HG03442 (cell line): ENCODE measurements around the gene TNFRSF17.
A peak's percentile ranks its signal among the peaks of the same experiment; 100 is the strongest.
"Not testable (repeated sequence)": the region's sequence is repeated elsewhere in the genome, so short reads cannot be mapped to it uniquely, and the experiment has no call there.

Source experiments
- ATAC-seq: cut with Tn5 transposase; IDR thresholded peaks from one replicate; pipeline ENCODE4 v1.9.1; 2021; ENCODE audit warnings: mild to moderate bottlenecking, moderate library complexity; ENCODE audit not compliant: unreplicated experiment

TNFRSF17 gene

DNA sequence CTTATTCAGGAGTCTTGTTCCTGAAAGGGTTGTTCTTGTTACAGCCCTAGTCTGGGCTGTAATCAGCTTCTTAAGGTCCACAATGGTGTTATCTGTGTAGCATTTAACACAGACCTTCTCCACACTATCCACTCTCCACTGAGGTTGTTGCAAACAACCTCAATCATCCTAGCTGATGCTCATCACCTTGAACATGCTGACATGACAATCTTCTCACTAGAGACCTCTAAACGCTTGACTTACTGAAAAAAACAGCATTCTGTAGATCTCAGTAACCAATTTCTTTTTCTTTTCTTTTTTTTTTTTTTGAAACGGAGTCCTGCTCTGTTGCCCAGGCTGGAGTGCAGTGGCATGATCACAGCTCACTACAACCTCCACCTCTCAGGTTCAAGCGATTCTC is 3.6 kb downstream of the TNFRSF17 start:
- ATAC-seq: no peak

DNA sequence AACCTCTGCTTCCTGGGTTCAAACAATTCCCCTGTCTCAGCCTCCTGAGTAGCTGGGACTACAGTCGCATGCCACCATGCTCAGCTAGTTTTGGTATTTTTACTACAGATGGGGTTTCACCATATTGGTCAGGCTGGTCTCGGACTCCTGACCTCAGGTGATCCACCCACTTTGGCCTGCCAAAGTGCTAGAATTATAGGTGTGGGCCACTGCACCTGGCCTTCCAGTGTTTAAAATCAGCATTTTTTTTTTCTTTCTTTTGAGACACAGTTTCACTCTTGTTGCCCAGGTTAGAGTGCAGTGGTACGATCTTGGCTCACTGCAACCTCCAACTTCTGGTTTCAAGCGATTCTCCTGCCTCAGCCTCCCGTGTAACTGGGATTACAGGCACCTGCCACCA is 5.3 kb downstream of the TNFRSF17 start:
- not testable (repeated sequence) for ATAC-seq

DNA sequence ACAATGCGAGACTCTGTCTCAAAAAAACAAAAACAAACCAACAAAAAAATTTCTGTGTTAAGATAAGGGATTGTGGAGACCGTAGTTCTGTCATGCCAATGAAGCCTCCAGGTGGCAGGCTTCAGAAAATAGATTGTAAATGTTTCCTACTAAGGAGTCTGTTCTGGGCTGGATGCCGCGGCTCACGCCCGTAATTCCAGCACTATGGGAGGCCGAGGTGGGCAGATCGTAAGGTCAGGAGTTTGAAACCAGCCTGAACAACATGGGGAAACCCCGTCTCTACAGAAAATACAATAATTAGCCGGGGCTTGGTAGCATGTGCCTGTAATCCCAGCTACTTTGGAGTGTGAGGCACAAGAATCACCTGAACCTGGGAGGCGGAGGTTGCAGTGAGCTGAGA is 7.1 kb downstream of the TNFRSF17 start:
- no peak for ATAC-seq

DNA sequence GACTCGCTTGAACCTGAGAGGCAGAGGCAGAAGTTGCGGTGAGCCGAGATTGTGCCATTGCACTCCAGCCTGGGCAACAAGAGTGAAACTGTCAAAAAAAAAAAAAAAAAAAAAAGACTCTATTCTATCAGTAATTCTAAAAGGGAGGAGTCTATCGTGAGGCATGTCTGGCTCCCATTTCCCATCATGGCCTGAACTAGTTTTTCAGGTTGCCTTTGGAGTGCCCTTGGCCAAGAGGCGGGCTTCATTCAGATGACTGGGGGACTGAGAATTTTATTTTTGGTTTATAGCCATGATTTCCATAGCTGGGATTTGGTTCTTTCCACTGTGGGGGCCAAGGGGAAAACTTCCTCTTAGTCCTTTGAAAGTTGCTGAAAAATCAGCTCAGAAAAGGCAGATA is 8.1 kb downstream of the TNFRSF17 start:
- no peak for ATAC-seq

DNA sequence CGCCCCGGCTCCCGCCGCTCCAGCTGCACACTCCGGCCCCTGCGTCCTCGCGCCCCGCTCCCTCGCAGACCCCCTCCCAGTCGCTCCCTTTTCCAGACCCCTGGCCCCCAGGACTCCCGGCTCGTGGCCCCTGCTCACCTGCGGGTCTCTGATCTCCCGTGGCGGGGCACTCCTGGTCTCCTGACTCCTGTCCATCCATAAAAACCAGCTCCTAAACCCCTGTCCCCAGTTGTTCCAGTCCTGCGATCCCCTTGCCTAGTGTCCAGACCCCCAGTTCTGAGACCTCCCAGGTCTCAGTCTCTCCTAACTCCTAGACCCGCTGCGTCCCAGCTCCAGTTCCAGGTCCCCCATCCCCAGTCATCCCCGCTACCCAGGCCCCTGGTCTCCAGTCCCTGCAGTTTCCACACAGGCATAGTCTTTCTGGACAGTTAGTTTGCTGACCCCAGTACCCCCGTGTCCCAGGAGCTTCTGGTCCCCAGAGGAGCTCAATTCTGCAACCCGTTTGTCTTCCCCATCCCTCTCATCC is 11.9 kb downstream of the TNFRSF17 start:
- ATAC-seq: no peak

DNA sequence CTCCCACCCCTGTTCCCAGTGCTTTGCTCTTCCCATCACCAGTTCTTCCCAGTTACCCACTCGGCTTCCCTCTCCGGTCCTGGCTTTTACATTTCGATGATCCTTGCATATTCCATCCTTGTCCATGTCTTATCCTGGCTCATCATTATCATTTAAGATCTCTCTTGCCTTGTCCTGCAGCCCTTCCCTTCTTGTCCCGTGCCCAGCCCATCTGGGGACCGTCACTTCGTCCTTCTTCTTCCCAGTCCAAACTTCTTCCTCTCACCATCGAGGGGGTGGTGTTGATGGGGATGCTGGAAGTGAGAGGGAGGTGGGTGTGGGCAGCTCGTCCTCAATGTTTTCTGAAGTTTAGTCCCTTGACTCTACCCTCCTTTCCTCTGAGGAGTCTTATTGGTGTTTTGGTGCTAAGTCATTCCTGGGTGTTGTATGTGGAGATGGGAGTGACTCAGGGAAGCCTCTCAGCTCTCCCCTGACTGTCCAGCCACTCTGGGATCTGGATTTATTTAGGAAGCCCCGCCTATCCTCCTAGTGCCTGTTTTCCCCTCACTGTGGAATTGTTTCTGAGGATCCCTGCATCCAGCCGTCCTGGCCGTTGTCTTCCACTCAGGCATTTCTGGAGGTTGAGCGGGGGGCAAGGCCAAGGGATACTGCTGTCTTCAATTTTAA is 12.5 kb downstream of the TNFRSF17 start:
- no peak for ATAC-seq

DNA sequence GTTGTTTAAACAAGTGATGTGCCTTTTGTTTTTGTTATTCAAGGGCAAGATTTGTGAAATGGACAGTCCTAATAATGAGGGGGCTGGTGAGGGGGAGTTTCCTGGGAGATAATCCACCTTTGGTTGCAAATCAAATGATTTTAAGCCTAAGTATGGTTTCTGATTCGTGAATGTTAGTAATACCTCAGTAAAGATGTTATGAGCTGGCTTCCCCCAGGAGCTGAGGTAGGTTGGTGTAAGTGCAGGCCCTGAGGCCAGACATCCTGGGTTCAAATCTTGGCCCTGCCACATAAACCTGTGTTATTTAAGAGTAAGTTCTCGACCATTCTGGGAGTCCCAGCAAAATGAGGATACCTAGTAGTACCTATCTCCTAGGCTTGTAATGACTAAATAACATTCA is 13.1 kb downstream of the TNFRSF17 start:
- no peak for ATAC-seq

DNA sequence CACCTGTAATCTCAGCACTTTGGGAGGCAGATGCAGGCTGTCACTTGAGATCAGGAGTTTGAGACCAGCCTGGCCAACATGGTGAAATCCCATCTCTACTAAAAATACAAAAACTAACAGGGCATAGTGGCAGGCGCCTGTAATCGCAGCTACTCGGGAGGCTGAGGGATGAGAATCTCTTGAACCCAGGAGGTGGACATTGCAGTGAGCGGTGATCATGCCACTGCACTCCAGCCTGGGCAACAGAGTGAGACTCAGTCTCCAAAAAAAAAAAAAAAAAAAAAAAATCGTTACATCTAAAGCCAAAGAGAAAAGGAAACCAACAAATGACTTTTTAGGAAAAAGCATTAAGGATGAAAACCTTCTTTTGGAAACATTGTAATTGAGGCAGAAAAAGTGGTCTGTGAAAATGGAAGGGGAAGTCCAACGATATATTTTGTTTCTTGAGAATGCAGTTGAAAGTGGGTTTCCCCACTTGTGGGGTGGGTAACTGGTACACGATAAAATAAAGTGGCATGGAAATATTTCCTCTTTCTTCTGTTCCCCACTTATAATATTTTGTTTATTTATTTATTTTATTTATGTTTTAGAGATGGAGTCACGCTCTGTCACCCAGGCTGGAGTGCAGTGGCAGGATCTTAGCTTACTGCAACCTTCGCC is 14.1 kb downstream of the TNFRSF17 start:
- ATAC-seq: no peak

DNA sequence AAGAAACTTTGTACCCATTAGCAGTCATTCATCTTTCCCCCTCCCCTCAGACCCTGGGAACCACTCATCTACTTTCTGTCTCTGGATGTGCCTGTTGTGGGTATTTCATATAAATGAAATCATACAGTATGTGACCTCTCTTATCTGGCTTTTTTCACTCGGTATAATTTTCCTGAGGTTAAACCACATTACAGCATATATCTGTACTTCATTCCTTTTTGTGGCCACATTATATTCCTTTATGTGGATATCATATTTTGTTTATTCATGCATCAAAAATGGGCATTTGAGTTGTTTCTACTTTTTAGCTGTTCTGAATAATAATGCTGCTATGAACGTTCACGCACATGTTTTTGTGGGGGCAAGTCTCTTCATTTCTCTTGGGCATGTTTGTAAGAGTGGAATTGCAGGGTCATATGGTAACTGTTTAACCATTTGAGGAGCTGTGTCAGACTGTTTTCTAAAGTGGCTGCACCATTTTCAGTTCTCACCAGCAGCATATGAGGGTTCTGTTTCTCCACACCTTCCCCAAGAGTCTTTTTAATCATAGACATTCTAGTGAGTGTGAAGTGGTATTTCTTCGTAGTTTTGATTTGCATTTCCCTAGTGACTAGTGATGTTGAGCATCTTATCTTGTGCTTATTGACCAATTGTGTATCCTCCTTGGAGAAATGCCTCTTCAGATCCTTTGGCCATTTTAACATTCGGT is 15.3 kb downstream of the TNFRSF17 start:
- ATAC-seq: peak; percentile 36

DNA sequence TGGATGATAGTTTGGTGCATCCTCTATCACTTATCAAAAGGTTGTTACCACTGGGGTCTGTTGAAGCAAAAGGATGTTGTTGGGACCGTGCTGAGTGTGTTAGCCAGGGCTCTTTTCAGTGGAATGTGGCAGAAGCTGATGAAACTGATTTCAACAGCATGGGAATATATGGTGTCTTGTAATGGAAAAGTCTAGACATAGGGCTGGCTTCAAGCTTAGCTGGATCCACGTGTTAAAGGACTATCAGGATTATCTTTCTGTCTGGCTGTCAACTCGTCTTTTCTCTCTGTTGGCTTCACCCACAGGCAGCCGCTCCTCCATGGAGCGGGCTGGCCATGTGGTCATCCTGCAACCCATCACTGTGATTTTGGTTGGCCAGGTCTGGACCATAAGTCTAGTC is 20.2 kb downstream of the TNFRSF17 start:
- ATAC-seq: no peak

DNA sequence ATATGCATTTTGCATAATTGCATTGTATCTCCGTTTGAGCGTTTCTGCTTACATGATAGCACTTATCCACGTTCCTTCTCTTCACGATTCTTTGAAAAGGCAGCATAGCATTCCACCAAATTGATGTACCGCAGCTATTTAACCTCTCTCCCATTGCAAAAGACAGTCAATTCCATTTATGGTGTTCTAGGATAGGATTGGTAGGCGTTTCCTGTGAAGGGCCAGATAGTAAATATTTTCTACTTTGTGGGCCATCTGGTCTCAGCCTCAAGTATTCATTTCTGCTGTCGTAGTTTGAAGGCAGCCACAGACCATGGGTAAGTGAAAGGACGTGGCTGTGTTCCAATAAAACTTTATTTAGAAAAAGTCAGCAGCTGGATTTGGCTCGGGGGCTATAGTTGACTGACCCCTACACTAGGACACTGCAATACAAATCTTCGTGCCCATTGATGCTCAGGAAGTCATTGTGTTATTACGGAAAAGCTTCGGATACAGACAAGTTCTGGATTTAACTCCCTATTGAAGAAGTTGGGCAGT is 21.6 kb downstream of the TNFRSF17 start:
- ATAC-seq: no peak

DNA sequence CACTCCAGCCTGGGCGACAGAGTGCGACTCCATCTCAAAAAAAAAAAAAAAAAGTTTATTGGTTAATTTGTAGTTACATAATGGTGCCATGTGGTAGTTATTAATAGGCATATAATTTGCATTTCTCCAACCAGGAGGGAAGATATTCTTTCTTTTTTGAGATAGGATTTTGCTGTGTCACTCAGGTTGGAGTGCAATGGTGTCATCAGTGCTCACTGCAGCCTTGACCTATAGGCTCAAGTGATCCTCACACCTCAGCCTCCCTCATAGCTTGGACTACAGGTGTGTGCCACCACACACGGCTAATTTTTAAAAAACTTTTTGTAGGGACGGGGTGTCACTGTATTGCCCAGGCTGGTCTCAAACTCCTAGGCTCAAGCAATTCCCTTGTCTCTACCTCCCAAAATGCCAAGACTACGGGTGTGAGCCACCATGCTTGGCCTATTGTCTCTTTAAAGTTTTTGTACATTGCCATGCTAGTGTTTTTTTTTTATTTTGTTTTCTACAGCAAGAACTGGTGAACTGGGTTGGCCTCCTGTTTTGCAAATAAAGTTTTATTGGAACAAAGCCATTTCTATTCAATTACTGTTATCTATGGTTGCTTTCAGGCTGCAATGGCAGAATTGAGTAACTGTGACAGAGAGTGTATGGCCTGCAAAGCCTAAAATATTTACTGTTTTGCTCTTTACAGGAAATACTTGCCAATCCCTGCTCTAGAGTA is 23.4 kb downstream of the TNFRSF17 start:
- ATAC-seq: no peak

DNA sequence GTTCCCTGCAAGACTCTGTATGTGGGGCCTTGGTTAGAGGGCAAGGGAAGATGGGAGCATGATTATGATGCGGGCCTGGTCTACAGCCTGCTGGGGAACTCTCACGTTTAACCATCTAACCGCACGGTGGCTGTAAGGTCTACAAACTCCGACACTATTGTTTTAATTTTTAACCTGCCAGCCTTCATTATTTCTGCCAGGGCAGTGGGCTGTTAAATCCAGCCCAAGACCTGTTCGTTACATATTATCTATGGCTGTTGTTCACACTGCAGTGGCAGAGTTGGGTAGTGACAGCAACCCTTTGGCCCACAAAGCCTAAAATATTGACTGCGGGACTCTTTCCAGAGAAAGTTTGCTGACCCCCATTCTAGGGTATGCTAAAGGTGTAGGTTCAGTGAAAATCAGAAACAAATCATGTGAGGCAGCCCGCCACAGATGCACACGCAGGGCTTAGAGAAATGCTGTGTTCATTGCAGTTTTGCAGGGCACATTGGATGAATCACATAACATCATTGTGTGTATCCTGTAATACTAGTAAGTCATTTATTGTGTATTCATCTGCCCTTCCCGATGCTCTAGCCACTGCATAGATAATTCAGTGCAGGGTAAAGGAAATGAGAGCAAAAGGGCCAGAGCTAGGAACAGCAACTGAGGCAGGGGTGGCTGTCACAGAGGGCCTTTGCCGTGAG is 25.8 kb downstream of the TNFRSF17 start:
- no peak for ATAC-seq

DNA sequence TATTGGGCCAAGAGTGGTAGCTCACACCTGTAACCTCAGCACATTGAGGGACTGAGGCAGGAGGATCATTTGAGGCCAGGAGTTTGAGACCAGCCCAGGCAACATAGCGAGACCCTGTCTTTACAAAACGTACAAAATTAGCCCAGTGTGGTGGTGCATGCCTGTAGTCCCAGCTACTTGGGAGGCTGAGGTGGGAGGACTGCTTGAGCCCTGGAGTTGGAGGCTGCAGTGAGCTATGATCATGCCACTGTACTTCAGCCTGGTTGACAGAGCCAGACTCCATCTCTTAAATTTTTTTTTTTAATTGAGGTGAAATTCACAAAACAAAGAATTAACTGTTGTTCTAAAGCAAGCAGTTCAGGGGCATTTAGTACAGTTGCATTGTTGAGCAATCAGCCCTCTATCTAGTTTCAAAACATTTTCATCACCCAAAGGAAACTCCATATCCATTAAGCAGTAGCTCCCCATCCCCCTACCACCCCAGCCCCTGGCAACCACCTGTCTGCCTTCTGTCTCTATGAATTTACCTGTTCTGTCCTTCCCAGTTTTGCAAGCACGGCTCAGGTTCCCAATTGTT is 27.1 kb downstream of the TNFRSF17 start:
- no peak for ATAC-seq

DNA sequence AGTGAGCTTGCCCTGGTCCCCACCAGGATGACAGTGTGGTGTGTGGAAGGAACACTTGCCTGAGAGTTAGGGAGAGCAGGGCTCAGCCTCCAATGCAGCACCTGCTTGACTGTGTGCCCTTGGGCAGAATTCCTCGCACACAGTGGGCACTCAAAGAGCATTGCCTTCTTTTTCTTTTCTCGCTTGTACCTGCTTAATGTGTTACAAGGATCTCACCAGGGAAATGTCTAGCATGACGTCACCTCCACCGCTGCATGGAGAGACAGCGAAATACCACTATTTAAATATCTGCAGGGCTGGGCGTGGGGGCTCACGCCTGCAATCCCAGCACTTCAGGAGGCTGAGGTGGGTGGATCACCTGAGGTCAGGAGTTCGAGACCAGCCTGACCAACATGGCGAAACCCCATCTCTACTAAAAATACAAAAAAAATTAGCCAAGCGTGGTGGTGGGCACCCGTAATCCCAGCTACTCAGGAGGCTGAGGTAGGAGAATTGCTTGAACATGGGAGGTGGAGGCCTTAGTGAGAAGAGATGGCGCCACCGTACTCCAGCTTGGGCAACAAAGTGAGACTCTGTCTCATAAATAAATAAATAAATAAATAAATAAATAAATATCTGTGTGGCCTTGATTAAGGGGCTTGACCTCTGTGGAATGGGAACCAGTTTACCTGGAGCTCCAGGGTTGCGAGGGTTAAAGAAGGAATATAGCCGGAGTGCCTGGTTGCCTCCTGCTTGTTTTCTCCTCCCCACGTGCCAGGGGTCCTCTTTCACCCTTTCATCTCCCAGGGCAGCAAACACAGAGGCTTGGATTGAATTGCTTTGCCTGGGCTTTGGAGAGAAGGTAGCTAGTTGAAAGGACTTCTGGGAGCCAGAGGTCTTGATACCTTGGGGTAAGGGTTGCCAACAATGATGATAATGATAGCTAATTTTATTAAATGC is 27.8 kb downstream of the TNFRSF17 start:
- ATAC-seq: no peak

DNA sequence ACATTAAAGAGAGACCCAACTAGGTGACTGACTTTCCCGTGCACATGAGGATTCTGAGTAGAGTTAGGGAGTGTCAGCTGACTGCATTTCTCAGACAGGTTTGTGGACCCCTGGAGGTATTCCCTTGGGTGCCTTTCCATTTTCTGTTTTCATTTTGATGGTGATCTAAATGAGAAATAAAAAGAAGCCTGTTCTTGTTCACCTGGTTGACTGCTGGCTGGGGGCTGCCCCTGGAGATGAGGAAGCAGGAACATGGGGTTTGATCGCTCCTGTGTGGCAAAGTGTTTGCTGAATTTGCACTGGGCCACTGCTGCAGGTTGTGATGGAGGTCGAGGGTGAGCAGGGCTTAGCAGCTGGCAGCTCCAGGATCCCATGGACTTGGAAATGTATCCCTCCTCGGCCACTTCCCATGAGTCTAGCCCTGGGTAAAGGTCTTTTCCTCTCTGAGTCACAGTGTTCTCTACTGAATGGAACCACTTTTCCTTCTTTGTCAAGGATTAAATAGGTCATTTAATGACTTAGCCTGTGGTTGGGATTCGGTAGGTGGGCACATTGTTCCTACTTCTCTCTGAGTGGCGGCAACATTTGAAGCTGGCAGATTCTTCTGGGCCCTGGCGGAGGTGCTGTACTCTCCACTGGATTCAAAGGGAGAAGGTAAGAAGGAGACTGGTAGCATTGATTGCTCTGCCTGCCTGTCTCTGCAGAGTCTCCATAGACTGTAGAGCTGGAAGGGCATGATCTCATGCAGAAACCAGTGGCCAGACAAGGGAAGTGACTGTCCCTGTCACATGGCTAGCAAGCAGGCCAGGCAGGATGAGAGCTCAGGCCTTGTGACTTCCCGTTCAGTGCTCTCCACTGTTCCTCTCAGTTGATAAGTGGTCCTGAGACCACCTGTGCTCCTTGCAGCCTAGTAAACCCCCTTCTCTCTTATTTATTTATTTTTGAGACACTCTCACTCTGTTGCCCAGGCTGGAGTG is 29.4 kb downstream of the TNFRSF17 start:
- ATAC-seq: no peak

DNA sequence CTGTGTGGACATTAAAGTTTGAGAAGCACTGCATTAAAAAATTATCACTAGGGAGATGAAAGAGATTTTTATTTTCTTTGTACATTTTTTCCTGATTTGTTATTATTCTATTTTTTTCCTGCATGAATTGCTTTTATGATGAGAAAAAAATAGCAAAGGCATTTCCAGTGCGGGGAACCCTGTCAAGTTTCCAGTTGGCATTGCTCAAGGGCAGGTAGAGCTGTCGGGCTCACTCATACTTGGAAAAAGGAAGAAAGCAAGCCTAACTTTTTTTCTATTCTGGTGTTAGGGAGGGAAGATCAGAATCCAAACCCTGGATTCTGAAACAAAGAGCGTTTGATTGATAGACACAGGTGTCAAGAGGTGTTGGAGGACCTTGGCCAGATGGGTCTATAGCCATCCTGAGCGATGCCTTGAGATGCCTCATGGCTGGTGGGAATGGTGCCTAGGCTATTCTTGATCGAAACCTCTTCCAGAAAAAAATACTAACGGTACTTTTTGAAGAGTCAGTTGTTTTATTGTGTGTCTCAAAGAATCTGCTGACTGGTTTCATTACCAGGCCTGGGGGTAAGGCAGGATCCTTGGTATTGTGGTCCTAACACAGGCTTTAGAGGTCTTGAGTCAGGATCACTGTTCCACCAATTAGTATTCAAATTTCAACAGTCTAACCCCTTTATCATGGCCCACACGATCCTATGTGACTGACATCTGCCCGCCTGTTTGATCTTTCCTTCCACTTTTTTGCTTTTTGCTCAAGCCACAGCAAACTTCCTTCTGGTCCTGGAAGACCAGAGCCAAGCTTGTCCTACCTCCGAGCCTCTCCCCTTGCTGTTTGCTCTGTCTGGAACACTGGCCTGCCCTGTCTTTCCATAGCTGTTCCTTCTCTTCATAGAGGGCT is 31.7 kb downstream of the TNFRSF17 start:
- ATAC-seq: no peak
